ENCODE measurements around the gene CDAN1.

- TF ChIP-seq CTCF (IDR thresholded peaks at IDR 0.05) (peak; percentile 71), USF1 (CRISPR knock-in tag; IDR thresholded peaks at IDR 0.05) (no peak), NFE2L1 (CRISPR knock-in tag; IDR thresholded peaks at IDR 0.05) (no peak), MAX (CRISPR knock-in tag; IDR thresholded peaks at IDR 0.05) (no peak)
Observed at GRCh38 chr15:42704492-42704926, 32.4 kb downstream of the CDAN1 start.
